Measurements from ENCODE around the gene SUSD5.
"Not testable (repeated sequence)": the region's sequence is repeated elsewhere in the genome, so short reads cannot be mapped to it uniquely, and the experiment has no call there.

SUSD5 gene

GRCh38 chr3:33187368-33187634, 31.3 kb downstream of the SUSD5 start:
- DNase-seq, result no peak

- DNase-seq, result no peak
Measured at GRCh38 chr3:33186524-33187367, 31.9 kb downstream of the SUSD5 start.

- no peak for DNase-seq
Measured at GRCh38 chr3:33184863-33185262, 33.7 kb downstream of the SUSD5 start.

- not testable (repeated sequence) for DNase-seq
Measured at GRCh38 chr3:33181641-33182040, 37.0 kb downstream of the SUSD5 start.

- DNase-seq, result no peak
Measured at GRCh38 chr3:33181229-33181628, 37.4 kb downstream of the SUSD5 start.

GRCh38 chr3:33179132-33179531, 39.5 kb downstream of the SUSD5 start:
- DNase-seq, result no peak

GRCh38 chr3:33174711-33175414, 43.7 kb downstream of the SUSD5 start:
- DNase-seq, result no peak

- no peak for DNase-seq
Measured at GRCh38 chr3:33174095-33174494, 44.5 kb downstream of the SUSD5 start.

GRCh38 chr3:33173672-33174071, 44.9 kb downstream of the SUSD5 start:
- DNase-seq, result no peak

GRCh38 chr3:33173103-33173502, 45.5 kb downstream of the SUSD5 start:
- no peak for DNase-seq

- no peak for DNase-seq
Measured at GRCh38 chr3:33171580-33171979, 47.0 kb downstream of the SUSD5 start.

GRCh38 chr3:33170531-33170930, 48.1 kb downstream of the SUSD5 start:
- no peak for DNase-seq

GRCh38 chr3:33167716-33168336, 50.8 kb downstream of the SUSD5 start:
- no peak for DNase-seq

- no peak for DNase-seq
Measured at GRCh38 chr3:33167284-33167683, 51.3 kb downstream of the SUSD5 start.

- no peak for DNase-seq
Measured at GRCh38 chr3:33166095-33166494, 52.5 kb downstream of the SUSD5 start.

- no peak for DNase-seq
Measured at GRCh38 chr3:33165372-33165771, 53.2 kb downstream of the SUSD5 start.

GRCh38 chr3:33162621-33163020, 56.0 kb downstream of the SUSD5 start:
- DNase-seq, result not testable (repeated sequence)

GRCh38 chr3:33159981-33160380, 58.6 kb downstream of the SUSD5 start:
- DNase-seq, result no peak

- DNase-seq, result no peak
Measured at GRCh38 chr3:33159234-33159633, 59.4 kb downstream of the SUSD5 start.

GRCh38 chr3:33155301-33155700, 63.3 kb downstream of the SUSD5 start:
- DNase-seq, result no peak

GRCh38 chr3:33153782-33154181, 64.8 kb downstream of the SUSD5 start:
- DNase-seq, result no peak

GRCh38 chr3:33152363-33153360, 65.9 kb downstream of the SUSD5 start:
- no peak for DNase-seq

- DNase-seq, result no peak
Measured at GRCh38 chr3:33149342-33149741, 69.3 kb downstream of the SUSD5 start.

Data from right forelimb (tissue), 1 donor.